ENCODE measurements around the gene C11orf16.
"Not testable (repeated sequence)": the region's sequence is repeated elsewhere in the genome, so short reads cannot be mapped to it uniquely, and the experiment has no call there.

The C11orf16 gene

DNA sequence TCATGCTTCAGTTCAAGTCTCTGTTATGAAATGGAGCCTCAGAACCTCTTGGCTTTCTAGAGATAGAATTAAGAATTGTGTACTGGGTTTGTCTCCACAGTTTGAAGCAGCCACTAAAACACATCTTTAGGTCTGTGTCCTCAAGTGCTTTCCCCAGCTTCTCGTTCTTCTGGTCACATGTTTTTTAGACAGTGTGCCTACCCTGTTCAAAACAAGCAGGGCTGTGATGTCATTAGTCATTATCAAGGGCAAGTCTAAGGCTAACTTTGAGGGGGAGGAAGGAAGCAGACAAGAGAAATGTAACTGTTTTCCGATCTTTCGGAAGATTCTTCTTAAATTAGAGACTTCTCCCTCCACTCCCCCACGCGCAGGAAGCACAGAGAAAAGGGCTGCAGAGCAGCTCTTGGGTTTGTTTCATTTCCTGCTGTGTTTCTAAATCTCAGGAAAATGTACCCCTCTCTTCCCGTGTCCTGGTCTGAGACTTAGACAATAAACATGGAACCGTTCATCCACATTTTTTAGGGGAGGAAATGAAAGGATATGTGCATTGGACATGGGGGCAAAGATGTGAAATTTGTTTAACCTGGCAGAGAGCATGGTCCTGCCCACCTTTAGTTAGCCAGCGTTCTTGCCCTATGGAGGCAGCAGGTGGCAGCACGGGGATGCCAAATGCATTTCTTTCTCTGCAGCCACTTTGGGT, 18.6 kb downstream of the C11orf16 start:
- Histone ChIP-seq H3K9ac (ENCODE audit: low read length) (peak overlapping the region; percentile 50), H3K9me3 (ENCODE audit: control insufficient read depth, low read length) (no peaks in the 10 kb centered on the region), H3K36me3 (ENCODE audit: control insufficient read depth, insufficient read depth, low read length, severe bottlenecking) (peaks cover 31% of the 10 kb centered on the region), H3K4me1 (ENCODE audit: control insufficient read depth, insufficient read depth, low read length) (peaks cover 38% of the 10 kb centered on the region), H3K27me3 (replicated peaks; ENCODE audit: control insufficient read depth, insufficient read depth, low read length) (no peaks in the 10 kb centered on the region), H3K4me3 (ENCODE audit: low read length) (peak overlapping the region; percentile 36)
- DNase-seq (ENCODE audit: low read depth), result peak; percentile 50

DNA sequence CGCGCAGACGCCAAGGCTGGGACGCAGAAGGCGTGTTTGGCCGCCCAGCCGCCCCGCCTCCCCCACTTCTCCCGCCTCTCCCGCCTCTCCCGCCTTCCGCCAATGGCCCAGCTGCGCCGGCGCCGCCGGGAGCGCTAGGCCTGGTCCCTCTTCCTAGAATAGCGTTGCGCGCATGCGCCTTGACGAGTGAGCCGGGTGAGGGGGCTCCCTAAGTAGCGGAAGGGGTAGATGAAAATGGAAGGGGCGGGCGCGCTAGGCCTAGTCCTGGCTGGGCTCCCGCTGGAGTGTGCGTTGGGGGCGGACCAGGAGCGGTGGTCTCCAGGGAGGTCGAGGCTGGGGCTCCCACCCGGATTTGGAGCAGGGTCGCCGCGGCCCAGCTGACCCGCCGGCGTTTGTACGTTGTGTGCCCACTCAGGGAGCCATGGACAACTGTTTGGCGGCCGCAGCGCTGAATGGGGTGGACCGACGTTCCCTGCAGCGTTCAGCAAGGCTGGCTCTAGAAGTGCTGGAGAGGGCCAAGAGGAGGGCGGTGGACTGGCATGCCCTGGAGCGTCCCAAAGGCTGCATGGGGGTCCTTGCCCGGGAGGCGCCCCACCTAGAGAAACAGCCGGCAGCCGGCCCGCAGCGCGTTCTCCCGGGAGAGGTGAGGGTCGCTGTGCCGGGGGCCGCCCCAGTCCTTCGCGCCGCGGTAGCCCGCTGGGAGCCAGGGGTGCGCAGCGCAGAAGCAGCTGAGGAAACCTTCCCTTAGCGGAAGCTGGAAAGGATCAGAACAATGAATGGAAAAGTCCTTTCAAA, 21.5 kb downstream of the C11orf16 start, which contains the start of gene AKIP1:
Gene AKIP1, plus strand, starts transcription at position 161 of the 795 bp plus-strand sequence. Its CDS starts 261 bp downstream, at position 422.
- no peaks in the 10 kb centered on the region for H3K27me3 ChIP-seq (replicated peaks; ENCODE audit: control insufficient read depth, insufficient read depth, low read length)
- H3K36me3 ChIP-seq (ENCODE audit: control insufficient read depth, insufficient read depth, low read length, severe bottlenecking), result peaks cover 7% of the 10 kb centered on the region
- peak within 1 kb of the TSS; percentile 98 for H3K9ac ChIP-seq (ENCODE audit: low read length)
- H3K4me1 ChIP-seq (ENCODE audit: control insufficient read depth, insufficient read depth, low read length), result peaks cover 31% of the 10 kb centered on the region
- DNase-seq (ENCODE audit: low read depth), result peak; percentile 98
- H3K9me3 ChIP-seq (ENCODE audit: control insufficient read depth, low read length), result no peaks in the 10 kb centered on the region
- peak within 1 kb of the TSS; percentile 95 for H3K4me3 ChIP-seq (ENCODE audit: low read length)

GRCh38 chr11:8910649-8911026, 22.1 kb downstream of the C11orf16 start:
- Histone ChIP-seq H3K9me3 (ENCODE audit: control insufficient read depth, low read length) (no peaks in the 10 kb centered on the region), H3K36me3 (ENCODE audit: control insufficient read depth, insufficient read depth, low read length, severe bottlenecking) (peaks cover 5% of the 10 kb centered on the region), H3K4me3 (ENCODE audit: low read length) (peak overlapping the region; percentile 86), H3K27me3 (replicated peaks; ENCODE audit: control insufficient read depth, insufficient read depth, low read length) (no peaks in the 10 kb centered on the region), H3K4me1 (ENCODE audit: control insufficient read depth, insufficient read depth, low read length) (peaks cover 36% of the 10 kb centered on the region), H3K9ac (ENCODE audit: low read length) (peak overlapping the region; percentile 80)
- no peak for DNase-seq (ENCODE audit: low read depth)

- Histone ChIP-seq H3K9me3 (ENCODE audit: control insufficient read depth, low read length) (no peaks in the 10 kb centered on the region), H3K9ac (ENCODE audit: low read length) (no peak overlapping the region), H3K27me3 (replicated peaks; ENCODE audit: control insufficient read depth, insufficient read depth, low read length) (no peaks in the 10 kb centered on the region), H3K36me3 (ENCODE audit: control insufficient read depth, insufficient read depth, low read length, severe bottlenecking) (no peaks in the 10 kb centered on the region), H3K4me3 (ENCODE audit: low read length) (no peak overlapping the region), H3K4me1 (ENCODE audit: control insufficient read depth, insufficient read depth, low read length) (peaks cover 30% of the 10 kb centered on the region)
- no peak for DNase-seq (ENCODE audit: low read depth)
Measured at GRCh38 chr11:8908099-8908498, 24.6 kb downstream of the C11orf16 start.

- Histone ChIP-seq H3K9me3 (ENCODE audit: control insufficient read depth, low read length) (no peaks in the 10 kb centered on the region), H3K4me3 (ENCODE audit: low read length) (no peak overlapping the region), H3K9ac (ENCODE audit: low read length) (no peak overlapping the region)
Measured at GRCh38 chr11:8907116-8907515, 25.6 kb downstream of the C11orf16 start.

DNA sequence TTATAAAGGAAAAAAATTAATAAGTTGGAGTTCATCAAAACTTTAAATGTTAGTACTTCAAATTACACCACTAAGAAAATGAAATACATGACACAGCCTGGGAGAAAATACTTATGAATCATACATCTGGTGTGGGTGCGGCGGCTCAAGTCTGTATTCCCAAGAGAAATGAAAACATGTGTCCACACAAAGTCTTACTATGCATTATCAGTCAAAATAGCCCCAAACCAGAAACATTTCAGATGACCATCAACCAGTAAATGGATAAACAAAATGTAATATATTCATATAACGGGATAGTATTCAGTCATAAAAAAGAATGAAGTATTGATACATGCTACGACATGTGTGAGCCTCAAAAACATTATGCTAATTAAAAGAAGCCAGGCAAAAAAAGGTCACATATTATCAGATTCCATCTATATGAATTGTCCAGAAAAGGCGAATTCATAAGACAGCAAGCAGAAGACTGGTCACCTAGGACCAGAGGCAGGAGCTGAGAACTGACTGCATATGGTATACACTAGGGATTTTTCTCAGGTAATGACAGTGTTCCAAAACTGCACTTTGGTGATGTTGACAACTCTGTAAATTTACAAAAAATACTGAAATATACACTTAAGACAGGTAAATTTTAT, 27.1 kb downstream of the C11orf16 start:
- peak; percentile 88 for DNase-seq (ENCODE audit: low read depth)

More at GRCh38 chr11:8907116-8907515, 25.6 kb downstream of the C11orf16 start:
- DNase-seq (ENCODE audit: low read depth), result peak; percentile 10
- Histone ChIP-seq H3K27me3 (replicated peaks; ENCODE audit: control insufficient read depth, insufficient read depth, low read length) (no peaks in the 10 kb centered on the region), H3K36me3 (ENCODE audit: control insufficient read depth, insufficient read depth, low read length, severe bottlenecking) (no peaks in the 10 kb centered on the region), H3K4me1 (ENCODE audit: control insufficient read depth, insufficient read depth, low read length) (peaks cover 26% of the 10 kb centered on the region)

GRCh38 chr11:8899119-8899753, 33.5 kb downstream of the C11orf16 start:
- H3K27me3 ChIP-seq (replicated peaks; ENCODE audit: control insufficient read depth, insufficient read depth, low read length), result no peaks in the 10 kb centered on the region
- H3K36me3 ChIP-seq (ENCODE audit: control insufficient read depth, insufficient read depth, low read length, severe bottlenecking), result no peaks in the 10 kb centered on the region
- DNase-seq (ENCODE audit: low read depth), result no peak
- H3K4me1 ChIP-seq (ENCODE audit: control insufficient read depth, insufficient read depth, low read length), result no peaks in the 10 kb centered on the region
- H3K9ac ChIP-seq (ENCODE audit: low read length), result no peak overlapping the region
- H3K9me3 ChIP-seq (ENCODE audit: control insufficient read depth, low read length), result peaks cover 17% of the 10 kb centered on the region
- H3K4me3 ChIP-seq (ENCODE audit: low read length), result no peak overlapping the region

More for the DNA sequence above, 27.1 kb downstream of the C11orf16 start:
- H3K9me3 ChIP-seq (ENCODE audit: control insufficient read depth, low read length), result no peaks in the 10 kb centered on the region
- H3K4me3 ChIP-seq (ENCODE audit: low read length), result no peak overlapping the region
- H3K4me1 ChIP-seq (ENCODE audit: control insufficient read depth, insufficient read depth, low read length), result peaks cover 25% of the 10 kb centered on the region
- no peaks in the 10 kb centered on the region for H3K27me3 ChIP-seq (replicated peaks; ENCODE audit: control insufficient read depth, insufficient read depth, low read length)
- H3K36me3 ChIP-seq (ENCODE audit: control insufficient read depth, insufficient read depth, low read length, severe bottlenecking), result no peaks in the 10 kb centered on the region
- no peak overlapping the region for H3K9ac ChIP-seq (ENCODE audit: low read length)

DNA sequence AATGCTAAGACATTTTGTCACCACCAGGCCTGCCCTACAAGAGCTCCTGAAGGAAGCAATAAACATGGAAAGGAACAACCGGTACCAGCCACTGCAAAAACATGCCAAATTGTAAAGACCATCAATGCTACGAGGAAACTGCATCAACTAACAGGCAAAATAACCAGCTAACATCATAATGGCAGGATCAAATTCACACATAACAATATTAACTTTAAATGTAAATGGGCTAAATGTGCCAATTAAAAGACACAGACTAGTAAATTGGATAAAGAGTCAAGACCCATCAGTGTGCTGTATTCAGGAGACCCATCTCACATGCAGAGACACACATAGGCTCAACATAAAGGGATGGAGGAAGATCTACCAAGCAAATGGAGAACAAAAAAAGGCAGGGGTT, 41.6 kb downstream of the C11orf16 start:
- H3K9ac ChIP-seq (ENCODE audit: low read length); DNase-seq (ENCODE audit: low read depth); H3K27me3 ChIP-seq (replicated peaks; ENCODE audit: control insufficient read depth, insufficient read depth, low read length); H3K36me3 ChIP-seq (ENCODE audit: control insufficient read depth, insufficient read depth, low read length, severe bottlenecking); H3K4me1 ChIP-seq (ENCODE audit: control insufficient read depth, insufficient read depth, low read length); H3K9me3 ChIP-seq (ENCODE audit: control insufficient read depth, low read length); H3K4me3 ChIP-seq (ENCODE audit: low read length): not testable (repeated sequence)

GRCh38 chr11:8886322-8886721, 46.4 kb downstream of the C11orf16 start:
- Histone ChIP-seq H3K27me3 (replicated peaks; ENCODE audit: control insufficient read depth, insufficient read depth, low read length) (no peaks in the 10 kb centered on the region), H3K4me1 (ENCODE audit: control insufficient read depth, insufficient read depth, low read length) (no peaks in the 10 kb centered on the region), H3K9ac (ENCODE audit: low read length) (no peak overlapping the region), H3K36me3 (ENCODE audit: control insufficient read depth, insufficient read depth, low read length, severe bottlenecking) (no peaks in the 10 kb centered on the region), H3K4me3 (ENCODE audit: low read length) (no peak overlapping the region), H3K9me3 (ENCODE audit: control insufficient read depth, low read length) (no peaks in the 10 kb centered on the region)
- DNase-seq (ENCODE audit: low read depth), result peak; percentile 46

DNA sequence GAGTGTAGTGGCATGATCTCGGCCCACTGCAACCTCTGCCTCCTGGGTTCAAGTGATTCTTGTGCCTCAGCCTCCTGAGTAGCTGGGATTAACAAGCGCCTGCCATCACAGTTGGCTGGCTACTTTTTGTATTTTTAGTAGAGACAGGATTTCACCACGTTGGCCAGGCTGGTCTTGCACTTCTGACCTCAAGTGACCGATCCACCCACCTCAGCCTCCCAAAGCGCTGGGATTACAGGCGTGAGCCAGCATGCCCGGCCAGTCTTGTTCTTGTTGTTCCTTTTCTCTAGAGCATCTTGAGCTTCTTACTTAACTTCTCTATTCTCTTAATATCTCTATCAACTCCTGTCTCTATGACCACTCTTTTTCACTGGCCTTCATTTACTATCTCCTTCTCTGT, 51.2 kb downstream of the C11orf16 start:
- not testable (repeated sequence) for H3K27me3 ChIP-seq (replicated peaks; ENCODE audit: control insufficient read depth, insufficient read depth, low read length); H3K4me3 ChIP-seq (ENCODE audit: low read length); H3K9ac ChIP-seq (ENCODE audit: low read length); H3K4me1 ChIP-seq (ENCODE audit: control insufficient read depth, insufficient read depth, low read length); H3K9me3 ChIP-seq (ENCODE audit: control insufficient read depth, low read length); H3K36me3 ChIP-seq (ENCODE audit: control insufficient read depth, insufficient read depth, low read length, severe bottlenecking); DNase-seq (ENCODE audit: low read depth)

GRCh38 chr11:8878771-8879170, 54.0 kb downstream of the C11orf16 start:
- no peak for DNase-seq (ENCODE audit: low read depth)
- H3K27me3 ChIP-seq (replicated peaks; ENCODE audit: control insufficient read depth, insufficient read depth, low read length), result no peaks in the 10 kb centered on the region

More at GRCh38 chr11:8878771-8879170, 54.0 kb downstream of the C11orf16 start:
- H3K9ac ChIP-seq (ENCODE audit: low read length), result no peak overlapping the region
- H3K36me3 ChIP-seq (ENCODE audit: control insufficient read depth, insufficient read depth, low read length, severe bottlenecking), result no peaks in the 10 kb centered on the region
- H3K9me3 ChIP-seq (ENCODE audit: control insufficient read depth, low read length), result no peaks in the 10 kb centered on the region
- no peaks in the 10 kb centered on the region for H3K4me1 ChIP-seq (ENCODE audit: control insufficient read depth, insufficient read depth, low read length)
- H3K4me3 ChIP-seq (ENCODE audit: low read length), result no peak overlapping the region

All from adipocyte (in vitro differentiated cells).